ENCODE results near the gene FLAD1. TPM values are rescaled to one million over a fixed set of nuclear protein-coding genes. Genes with fewer than 3 reads are reported as not detected.
A peak's percentile ranks its signal among the peaks of the same experiment; 100 is the strongest.

The FLAD1 gene
- total and polyA plus RNA-seq, 7 donors: 17.5 to 36.5 (median 22.8) TPM

- TF ChIP-seq EP300 (IDR thresholded peaks at IDR 0.05): peak in 1 of 4 donors; percentile 1
- TF ChIP-seq CTCF (IDR thresholded peaks at IDR 0.05): no peak
- TF ChIP-seq POLR2AphosphoS5 (IDR thresholded peaks at IDR 0.05): peak; percentile 68 to 86 (median 74)
- peak; percentile 44 to 61 for TF ChIP-seq POLR2A (IDR thresholded peaks at IDR 0.05)
- Histone ChIP-seq H3K4me3 (peak within 1 kb of the TSS; percentile 50 to 62 (median 60)), H3K27ac (peak within 1 kb of the TSS; percentile 86 to 88 (median 87)), H3K27me3 (no peaks in the 10 kb centered on the region), H3K9me3 (no peaks in the 10 kb centered on the region), H3K36me3 (peaks cover 17 to 24% (median 22%) of the 10 kb centered on the region in 4 donors), H3K4me1 (peaks cover 0 to 73% (median 66%) of the 10 kb centered on the region in 4 donors)
- intact Hi-C loops (cut with DNase I): no loop called here
- WGBS, 2 donors: 0 to 1% methylated on average over 18 of the region's 18 CpGs
- DNase-seq: peak; percentile 91
Observed at GRCh38 chr1:154955718-154956543, 27.2 kb upstream of the FLAD1 start, which contains the start of gene PBXIP1. Gene PBXIP1, minus strand, starts transcription at chr1:154956099. Its CDS starts 2,378 bp downstream, at chr1:154953721.

- Histone ChIP-seq H3K36me3 (peaks cover 11 to 18% (median 17%) of the 10 kb centered on the region in 4 donors), H3K27me3 (no peaks in the 10 kb centered on the region), H3K4me1 (peaks cover 0 to 75% (median 69%) of the 10 kb centered on the region in 4 donors), H3K27ac (peak overlapping the region; percentile 86 to 88 (median 87)), H3K4me3 (peak overlapping the region; percentile 50 to 62 (median 60)), H3K9me3 (no peaks in the 10 kb centered on the region)
- TF ChIP-seq EP300 (IDR thresholded peaks at IDR 0.05) (no peak), POLR2AphosphoS5 (IDR thresholded peaks at IDR 0.05) (no peak), CTCF (IDR thresholded peaks at IDR 0.05) (no peak), POLR2A (IDR thresholded peaks at IDR 0.05) (no peak)
- 18 to 25% methylated on average over 6 of the region's 6 CpGs for WGBS, 2 donors
- intact Hi-C loops (cut with DNase I): no loop called here
- DNase-seq: peak; percentile 82
Observed at GRCh38 chr1:154956544-154956941, 26.6 kb upstream of the FLAD1 start.

- Histone ChIP-seq H3K27ac (peak overlapping the region; percentile 86 to 88 (median 87)), H3K9me3 (no peaks in the 10 kb centered on the region), H3K4me3 (no peak overlapping the region), H3K36me3 (peaks cover 11 to 16% (median 16%) of the 10 kb centered on the region in 4 donors), H3K27me3 (no peaks in the 10 kb centered on the region), H3K4me1 (peaks cover 0 to 69% (median 67%) of the 10 kb centered on the region in 4 donors)
- intact Hi-C loops (cut with DNase I): no loop called here
- TF ChIP-seq EP300 (IDR thresholded peaks at IDR 0.05): no peak
- TF ChIP-seq POLR2A (IDR thresholded peaks at IDR 0.05): no peak
- no peak for TF ChIP-seq POLR2AphosphoS5 (IDR thresholded peaks at IDR 0.05)
- no peak for TF ChIP-seq CTCF (IDR thresholded peaks at IDR 0.05)
- 45 to 52% methylated on average over 9 of the region's 9 CpGs for WGBS, 2 donors
- DNase-seq: no peak
Observed at GRCh38 chr1:154957091-154957657, 26.0 kb upstream of the FLAD1 start.

- 87 to 89% methylated on average over 2 of the region's 2 CpGs for WGBS, 2 donors
- no peak for DNase-seq
- peak overlapping the region; percentile 86 to 88 (median 87) for H3K27ac ChIP-seq
- TF ChIP-seq EP300 (IDR thresholded peaks at IDR 0.05): no peak
- H3K4me1 ChIP-seq: peaks cover 0 to 69% (median 66%) of the 10 kb centered on the region in 4 donors
- H3K27me3 ChIP-seq: no peaks in the 10 kb centered on the region
- intact Hi-C loops (cut with DNase I): no loop called here
- no peak overlapping the region for H3K4me3 ChIP-seq
- H3K36me3 ChIP-seq: peaks cover 11 to 20% (median 16%) of the 10 kb centered on the region in 4 donors
- no peaks in the 10 kb centered on the region for H3K9me3 ChIP-seq
Observed at GRCh38 chr1:154958036-154958435, 25.1 kb upstream of the FLAD1 start.
